Tibial nerve (tissue), 4 donors: ENCODE measurements around the gene BICD1. TPM values are rescaled to one million over a fixed set of nuclear protein-coding genes. Genes with fewer than 3 reads are reported as not detected.

ENCODE experiments used
- DNase-seq, 2 donors: peaks; one replicate each; pipeline ENCODE4 v3.0.0-alpha.2; 2019; ENCODE audit warnings: low spot score in 2 of 2
- H3K27ac ChIP-seq, 4 donors: fragments of 200-600 bp; sonication (generic) in 3 of 4; one replicate each; pipeline ENCODE4 v1.5.1; 2017 to 2019; ENCODE audit warnings: mild to moderate bottlenecking in 1 of 4
- H3K27me3 ChIP-seq, 2 donors: fragments of 200-600 bp; sonication (generic) in 1 of 2; one replicate each; pipeline versions ENCODE4 v1.5.1 to v1.6.0; 2017 to 2019
- H3K36me3 ChIP-seq, 3 donors: fragments of 200-600 bp; sonication (generic); one replicate each; pipeline ENCODE4 v1.5.1; 2018 to 2019
- H3K4me1 ChIP-seq, 4 donors: fragments of 200-600 bp; sonication (generic) in 3 of 4; one replicate each; pipeline ENCODE4 v1.5.1; 2017 to 2019
- H3K4me3 ChIP-seq, 4 donors: fragments of 200-600 bp; sonication (generic) in 3 of 4; one replicate each; pipeline ENCODE4 v1.5.1; 2017 to 2019; ENCODE audit warnings: mild to moderate bottlenecking in 1 of 4, moderate library complexity in 1 of 4
- H3K9me3 ChIP-seq, 4 donors: fragments of 200-600 bp; sonication (generic) in 3 of 4; one replicate each; pipeline ENCODE4 v1.5.1; 2017 to 2019
- EP300 ChIP-seq, 2 donors: sonication (generic); formaldehyde crosslinking; IDR thresholded peaks; one replicate each; pipeline ENCODE4 v1.6.1; 2017; ENCODE audit warnings: antibody characterized with exemption in 2 of 2, mild to moderate bottlenecking in 1 of 2
- POLR2A ChIP-seq, 2 donors: fragments of 450-650 bp; IDR thresholded peaks; one replicate each; pipeline ENCODE4 v1.6.1; 2017; ENCODE audit warnings: antibody characterized with exemption in 2 of 2, mild to moderate bottlenecking in 2 of 2, moderate library complexity in 2 of 2
- WGBS, 2 donors: methylation state at CpG; one replicate each; pipeline ENCODE4 v1.1.5; 2018; 5-methylcytosine and 5-hydroxymethylcytosine counted together
- total RNA-seq, 4 donors: library from RNA; depleted of rRNA; stranded (reverse); fragments of >200 nt; gene quantifications; one replicate each; pipeline ENCODE4 v1.1.0, GENCODE V29; 2016
- TF ChIP-seq, protein P1 (sequence below), 5 experiments: fragments of 200-600 bp in 3 of 5; fragments of 450-650 bp in 2 of 5; sonication (generic) in 3 of 5; IDR thresholded peaks; one replicate each; pipeline ENCODE4 v1.5.1; 2016 to 2019; ENCODE audit warnings: antibody characterized with exemption in 5 of 5, mild to moderate bottlenecking in 3 of 5, moderate library complexity in 2 of 5

BICD1 gene
- total RNA-seq, 4 donors from 2014 or later = 34.9 to 58.8 (median 49.2) TPM

DNA sequence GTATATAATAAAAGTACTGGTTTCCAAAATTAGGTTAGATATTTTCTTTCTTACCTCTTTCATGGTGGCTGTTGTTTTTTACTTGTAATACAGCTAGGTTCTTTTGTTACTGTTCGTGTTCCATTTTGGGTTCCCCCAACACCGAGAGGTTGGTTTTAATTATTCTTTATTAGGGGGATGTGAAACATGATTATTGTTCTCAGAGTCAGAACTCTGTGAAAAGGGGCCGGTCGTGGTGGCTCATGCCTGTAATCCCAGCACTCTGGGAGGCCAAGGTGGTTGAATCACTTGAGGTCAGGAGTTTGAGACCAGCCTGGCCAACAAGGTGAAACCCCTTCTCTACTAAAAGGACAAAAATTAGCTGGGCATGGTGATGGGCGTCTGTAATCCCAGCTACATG lies 108.1 kb downstream of the BICD1 start:
- 87 to 88% methylated on average over 5 of the region's 5 CpGs for WGBS, 2 donors

DNA sequence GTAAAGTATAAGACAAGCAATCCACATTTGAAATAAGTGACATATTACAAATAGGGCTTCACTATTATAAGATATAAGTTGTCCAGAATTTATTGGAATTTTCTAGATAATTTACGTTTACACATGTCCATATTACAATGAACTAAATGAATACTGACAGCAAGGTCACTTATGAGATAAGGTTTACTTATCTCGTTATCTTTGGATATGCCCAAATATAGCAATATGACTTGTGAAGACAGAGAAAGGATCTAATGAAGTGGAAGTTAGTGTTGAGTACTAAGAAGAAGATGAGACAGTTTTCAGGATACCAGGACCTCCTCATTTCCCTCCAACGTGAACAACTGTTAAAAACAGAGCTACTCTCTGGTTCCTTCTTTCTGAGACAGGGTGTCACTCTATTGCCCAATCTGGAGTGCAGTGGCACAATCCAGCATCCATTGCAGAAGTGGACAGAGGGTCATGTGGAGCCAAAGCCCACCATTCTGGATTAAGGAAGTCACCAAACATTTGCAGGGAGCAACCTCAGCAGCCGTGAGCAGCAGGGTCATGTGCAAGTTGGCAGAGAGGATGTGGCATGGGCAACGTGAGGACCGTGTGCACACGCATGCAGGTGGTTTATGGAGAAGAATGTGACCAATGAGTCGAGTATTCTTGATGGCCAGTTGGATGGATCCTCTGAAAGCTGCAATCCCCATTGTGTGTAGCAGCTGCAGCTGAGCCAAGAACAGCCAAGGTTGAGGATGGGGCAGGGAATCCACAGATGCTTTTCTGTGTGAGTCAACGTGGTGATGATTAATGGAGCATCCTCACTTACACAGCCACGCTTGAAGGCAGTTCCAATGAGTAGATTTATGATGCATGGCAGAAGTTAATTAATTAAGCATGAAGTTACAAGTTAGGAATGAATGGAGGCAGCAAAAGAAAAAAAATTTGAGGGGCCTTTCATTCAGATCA lies 111.0 kb downstream of the BICD1 start:
- Histone ChIP-seq H3K9me3 (no peaks in the 10 kb centered on the region), H3K27me3 (no peaks in the 10 kb centered on the region), H3K4me3 (no peak overlapping the region), H3K4me1 (no peaks in the 10 kb centered on the region), H3K27ac (no peak overlapping the region), H3K36me3 (peaks cover 0 to 28% (median 0%) of the 10 kb centered on the region in 3 donors)
- TF ChIP-seq POLR2A (IDR thresholded peaks at IDR 0.05) (no peak), EP300 (IDR thresholded peaks at IDR 0.05) (peak in 1 of 2 donors; percentile 43)
- TF ChIP-seq, protein P1, sequence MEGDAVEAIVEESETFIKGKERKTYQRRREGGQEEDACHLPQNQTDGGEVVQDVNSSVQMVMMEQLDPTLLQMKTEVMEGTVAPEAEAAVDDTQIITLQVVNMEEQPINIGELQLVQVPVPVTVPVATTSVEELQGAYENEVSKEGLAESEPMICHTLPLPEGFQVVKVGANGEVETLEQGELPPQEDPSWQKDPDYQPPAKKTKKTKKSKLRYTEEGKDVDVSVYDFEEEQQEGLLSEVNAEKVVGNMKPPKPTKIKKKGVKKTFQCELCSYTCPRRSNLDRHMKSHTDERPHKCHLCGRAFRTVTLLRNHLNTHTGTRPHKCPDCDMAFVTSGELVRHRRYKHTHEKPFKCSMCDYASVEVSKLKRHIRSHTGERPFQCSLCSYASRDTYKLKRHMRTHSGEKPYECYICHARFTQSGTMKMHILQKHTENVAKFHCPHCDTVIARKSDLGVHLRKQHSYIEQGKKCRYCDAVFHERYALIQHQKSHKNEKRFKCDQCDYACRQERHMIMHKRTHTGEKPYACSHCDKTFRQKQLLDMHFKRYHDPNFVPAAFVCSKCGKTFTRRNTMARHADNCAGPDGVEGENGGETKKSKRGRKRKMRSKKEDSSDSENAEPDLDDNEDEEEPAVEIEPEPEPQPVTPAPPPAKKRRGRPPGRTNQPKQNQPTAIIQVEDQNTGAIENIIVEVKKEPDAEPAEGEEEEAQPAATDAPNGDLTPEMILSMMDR (IDR thresholded peaks at IDR 0.05) = no peak
- WGBS, 2 donors = 81% methylated on average over 10 of the region's 10 CpGs
- peak in 1 of 2 donors; percentile 29 for DNase-seq

More for the DNA sequence above, 108.1 kb downstream of the BICD1 start:
- TF ChIP-seq, protein P1 (IDR thresholded peaks at IDR 0.05) = no peak
- no peak for TF ChIP-seq EP300 (IDR thresholded peaks at IDR 0.05)
- TF ChIP-seq POLR2A (IDR thresholded peaks at IDR 0.05) = no peak
- Histone ChIP-seq H3K36me3 (peaks cover 0 to 28% (median 0%) of the 10 kb centered on the region in 3 donors), H3K27ac (no peak overlapping the region), H3K4me3 (no peak overlapping the region), H3K27me3 (no peaks in the 10 kb centered on the region), H3K4me1 (peaks cover 0 to 17% (median 9%) of the 10 kb centered on the region in 4 donors), H3K9me3 (no peaks in the 10 kb centered on the region)
- no peak for DNase-seq

DNA sequence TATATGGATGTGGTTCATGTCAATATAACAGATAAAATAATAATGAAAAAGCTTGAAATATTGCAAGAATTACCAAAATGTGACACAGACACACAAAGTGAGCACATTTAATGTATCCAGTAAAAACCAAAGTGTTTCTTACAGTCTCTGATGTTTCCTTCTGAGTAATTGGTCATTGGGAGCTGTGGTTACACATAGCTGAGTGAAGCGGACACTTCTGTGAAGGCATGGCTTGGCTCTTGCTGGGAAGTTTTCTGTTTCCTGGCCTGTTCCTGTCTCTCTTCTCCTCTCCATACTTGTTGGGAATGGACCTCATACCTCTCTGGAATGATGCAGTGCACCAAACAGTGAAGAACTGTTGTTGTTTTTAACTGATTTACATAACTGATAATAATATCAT lies 117.3 kb downstream of the BICD1 start:
- Histone ChIP-seq H3K9me3 (no peaks in the 10 kb centered on the region), H3K4me3 (no peak overlapping the region), H3K27ac (no peak overlapping the region), H3K4me1 (no peaks in the 10 kb centered on the region), H3K36me3 (peaks cover 0 to 19% (median 0%) of the 10 kb centered on the region in 3 donors), H3K27me3 (no peaks in the 10 kb centered on the region)
- DNase-seq = no peak
- TF ChIP-seq EP300 (IDR thresholded peaks at IDR 0.05) (no peak), POLR2A (IDR thresholded peaks at IDR 0.05) (no peak)
- TF ChIP-seq, protein P1 (IDR thresholded peaks at IDR 0.05) = no peak
- 90 to 96% methylated on average over 1 of the region's 1 CpG for WGBS, 2 donors

DNA sequence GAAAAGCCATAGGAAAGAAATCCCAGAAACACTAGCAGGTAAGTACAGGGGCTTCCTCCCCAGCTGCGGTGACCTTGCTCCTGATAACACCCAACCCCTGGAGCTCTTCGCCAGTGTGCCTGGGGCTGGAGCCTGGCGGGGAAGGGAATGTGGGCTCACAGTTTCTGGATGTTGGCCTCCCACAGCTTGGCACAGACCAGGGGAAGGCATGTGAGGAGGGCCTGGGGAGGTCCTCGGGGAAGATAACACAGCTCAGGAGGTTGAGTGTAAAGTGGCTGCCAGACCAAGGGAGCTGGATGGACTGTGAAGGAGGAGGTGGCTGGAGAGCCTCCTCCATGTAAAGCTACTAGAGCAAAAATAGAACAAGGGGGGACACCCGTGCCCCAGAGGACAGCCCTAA lies 120.1 kb downstream of the BICD1 start:
- H3K27ac ChIP-seq = no peak overlapping the region
- H3K4me1 ChIP-seq = no peaks in the 10 kb centered on the region
- WGBS, 2 donors = 77 to 91% methylated on average over 5 of the region's 5 CpGs
- TF ChIP-seq, protein P1 (IDR thresholded peaks at IDR 0.05) = no peak
- TF ChIP-seq POLR2A (IDR thresholded peaks at IDR 0.05) = no peak
- TF ChIP-seq EP300 (IDR thresholded peaks at IDR 0.05) = no peak
- H3K36me3 ChIP-seq = peaks cover 0 to 19% (median 0%) of the 10 kb centered on the region in 3 donors
- no peak overlapping the region for H3K4me3 ChIP-seq
- DNase-seq = no peak
- no peaks in the 10 kb centered on the region for H3K9me3 ChIP-seq
- no peaks in the 10 kb centered on the region for H3K27me3 ChIP-seq

DNA sequence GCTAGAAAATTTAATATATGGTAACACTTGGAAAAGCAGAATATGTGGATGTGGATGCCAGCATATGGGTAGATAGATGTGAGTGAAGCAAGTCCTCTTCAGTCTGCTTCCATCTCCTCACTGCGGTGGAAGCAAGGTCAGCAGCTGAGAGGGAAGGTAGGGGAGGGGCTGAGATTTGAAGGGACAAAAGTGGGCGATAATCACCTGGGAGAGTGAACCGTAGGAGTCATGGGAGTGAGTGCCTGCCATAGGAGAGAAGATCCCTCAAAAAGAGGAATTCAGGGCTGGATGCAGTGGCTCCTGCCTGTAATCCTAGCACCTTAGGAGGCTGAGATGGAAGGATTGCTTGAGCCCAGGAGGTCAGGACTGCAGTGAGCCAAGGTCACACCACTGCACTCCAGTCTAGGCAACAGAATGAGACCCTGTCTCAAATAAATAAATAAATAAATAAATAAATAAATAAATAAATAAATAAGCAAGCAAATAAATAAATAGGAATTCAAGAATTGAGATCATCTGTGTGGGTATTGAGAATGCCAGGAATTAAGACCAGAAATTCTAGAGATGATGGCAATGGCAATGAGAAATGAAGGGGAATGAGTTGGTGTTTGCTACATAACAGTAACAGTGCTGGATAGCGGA lies 123.4 kb downstream of the BICD1 start:
- TF ChIP-seq POLR2A (IDR thresholded peaks at IDR 0.05) (no peak), EP300 (IDR thresholded peaks at IDR 0.05) (no peak)
- TF ChIP-seq, protein P1 (IDR thresholded peaks at IDR 0.05) = no peak
- DNase-seq = no peak
- Histone ChIP-seq H3K27me3 (no peaks in the 10 kb centered on the region), H3K9me3 (no peaks in the 10 kb centered on the region), H3K4me1 (peaks cover 0 to 7% (median 0%) of the 10 kb centered on the region in 4 donors), H3K4me3 (no peak overlapping the region), H3K36me3 (no peaks in the 10 kb centered on the region), H3K27ac (no peak overlapping the region)
- 86 to 87% methylated on average over 4 of the region's 4 CpGs for WGBS, 2 donors
